ENCODE results near the gene GLIS2.

DNA sequence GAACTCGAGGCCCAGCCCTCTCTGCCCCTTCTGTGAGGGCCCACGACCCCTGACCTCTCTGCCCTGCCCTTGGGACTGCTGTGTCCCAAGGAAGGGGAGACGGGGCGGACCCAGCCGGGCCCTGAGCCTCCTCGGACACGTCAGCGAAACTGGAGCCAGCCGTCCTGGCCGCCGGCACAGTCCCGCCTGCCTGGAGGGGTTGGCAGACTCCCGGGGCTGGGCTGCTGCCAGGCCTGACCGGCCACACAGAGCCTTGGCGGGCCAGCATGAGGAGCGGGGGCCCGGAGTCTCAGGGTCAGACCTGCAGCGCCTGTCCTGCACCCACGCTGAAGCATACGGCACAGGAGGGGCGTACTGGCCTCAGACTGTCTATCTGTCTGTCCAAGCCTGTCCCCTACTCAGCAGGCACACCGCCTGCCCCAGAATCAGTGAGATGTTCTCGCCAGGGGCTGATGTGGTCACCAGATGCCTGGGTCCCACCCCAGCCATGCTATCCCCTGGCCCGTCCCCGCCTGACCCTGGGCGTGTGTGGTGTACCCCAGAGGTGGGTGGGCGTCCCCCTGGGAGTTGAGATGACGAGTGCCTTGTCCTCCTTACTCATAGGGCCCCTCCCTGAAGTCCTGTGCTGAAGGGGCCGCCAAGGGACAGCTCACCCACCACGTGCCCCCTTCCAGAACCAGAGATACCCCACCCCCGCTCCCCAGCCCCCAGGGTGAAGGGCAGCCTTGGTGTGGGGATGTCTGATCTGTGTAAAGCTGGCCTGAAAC is 60.4 kb downstream of the GLIS2 start:
- TF ChIP-seq, protein P1, sequence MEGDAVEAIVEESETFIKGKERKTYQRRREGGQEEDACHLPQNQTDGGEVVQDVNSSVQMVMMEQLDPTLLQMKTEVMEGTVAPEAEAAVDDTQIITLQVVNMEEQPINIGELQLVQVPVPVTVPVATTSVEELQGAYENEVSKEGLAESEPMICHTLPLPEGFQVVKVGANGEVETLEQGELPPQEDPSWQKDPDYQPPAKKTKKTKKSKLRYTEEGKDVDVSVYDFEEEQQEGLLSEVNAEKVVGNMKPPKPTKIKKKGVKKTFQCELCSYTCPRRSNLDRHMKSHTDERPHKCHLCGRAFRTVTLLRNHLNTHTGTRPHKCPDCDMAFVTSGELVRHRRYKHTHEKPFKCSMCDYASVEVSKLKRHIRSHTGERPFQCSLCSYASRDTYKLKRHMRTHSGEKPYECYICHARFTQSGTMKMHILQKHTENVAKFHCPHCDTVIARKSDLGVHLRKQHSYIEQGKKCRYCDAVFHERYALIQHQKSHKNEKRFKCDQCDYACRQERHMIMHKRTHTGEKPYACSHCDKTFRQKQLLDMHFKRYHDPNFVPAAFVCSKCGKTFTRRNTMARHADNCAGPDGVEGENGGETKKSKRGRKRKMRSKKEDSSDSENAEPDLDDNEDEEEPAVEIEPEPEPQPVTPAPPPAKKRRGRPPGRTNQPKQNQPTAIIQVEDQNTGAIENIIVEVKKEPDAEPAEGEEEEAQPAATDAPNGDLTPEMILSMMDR (IDR thresholded peaks at IDR 0.05) = no peak
- TF ChIP-seq POLR2A (IDR thresholded peaks at IDR 0.05) = no peak

All from testis (tissue), 2 donors.